GM18907 (cell line): ENCODE measurements around the gene RFLNA.

ENCODE experiments used
- ATAC-seq: cut with Tn5 transposase; IDR thresholded peaks from one replicate; pipeline ENCODE4 v1.9.1; 2021; ENCODE audit warnings: mild to moderate bottlenecking, moderate library complexity; ENCODE audit not compliant: unreplicated experiment

The RFLNA gene

DNA sequence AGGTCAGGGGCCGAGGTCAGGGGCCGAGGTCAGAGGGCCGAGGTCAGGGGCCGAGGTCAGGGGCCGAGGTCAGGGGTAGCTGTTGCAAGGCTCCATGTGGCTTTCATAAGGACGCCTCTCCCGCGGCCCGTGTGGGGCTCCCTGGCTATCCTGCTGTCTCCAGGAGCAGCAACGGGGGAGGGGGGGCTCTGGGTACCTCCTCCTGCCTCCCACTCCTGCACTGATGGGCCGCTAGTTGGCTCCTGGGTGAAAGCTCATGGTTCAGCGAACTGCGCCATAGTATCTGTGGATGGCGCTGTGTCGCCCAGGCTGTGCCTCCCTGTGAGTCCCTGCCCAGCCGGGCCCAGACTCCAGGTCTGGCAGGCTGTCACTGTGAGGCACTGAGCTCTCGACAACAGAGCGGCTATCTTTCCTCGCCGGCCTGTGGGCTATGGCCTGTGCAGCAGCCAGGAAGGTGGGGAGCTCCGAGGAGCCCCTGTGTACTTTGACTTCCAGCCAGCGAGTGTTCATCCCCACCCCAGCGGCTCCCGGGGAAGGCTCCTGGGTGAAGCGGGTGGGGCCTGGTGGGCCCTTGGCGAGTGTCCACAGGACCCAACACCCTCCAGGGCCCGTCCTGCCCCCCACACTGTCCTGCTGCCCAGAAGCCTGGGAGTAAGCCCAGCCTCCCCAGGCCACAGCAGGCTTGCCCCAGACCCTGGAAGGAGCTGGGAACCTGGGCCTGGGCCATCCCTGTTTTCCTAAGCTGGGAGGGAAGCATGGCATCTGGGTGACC lies 8.1 kb downstream of the RFLNA start:
- ATAC-seq, result no peak

DNA sequence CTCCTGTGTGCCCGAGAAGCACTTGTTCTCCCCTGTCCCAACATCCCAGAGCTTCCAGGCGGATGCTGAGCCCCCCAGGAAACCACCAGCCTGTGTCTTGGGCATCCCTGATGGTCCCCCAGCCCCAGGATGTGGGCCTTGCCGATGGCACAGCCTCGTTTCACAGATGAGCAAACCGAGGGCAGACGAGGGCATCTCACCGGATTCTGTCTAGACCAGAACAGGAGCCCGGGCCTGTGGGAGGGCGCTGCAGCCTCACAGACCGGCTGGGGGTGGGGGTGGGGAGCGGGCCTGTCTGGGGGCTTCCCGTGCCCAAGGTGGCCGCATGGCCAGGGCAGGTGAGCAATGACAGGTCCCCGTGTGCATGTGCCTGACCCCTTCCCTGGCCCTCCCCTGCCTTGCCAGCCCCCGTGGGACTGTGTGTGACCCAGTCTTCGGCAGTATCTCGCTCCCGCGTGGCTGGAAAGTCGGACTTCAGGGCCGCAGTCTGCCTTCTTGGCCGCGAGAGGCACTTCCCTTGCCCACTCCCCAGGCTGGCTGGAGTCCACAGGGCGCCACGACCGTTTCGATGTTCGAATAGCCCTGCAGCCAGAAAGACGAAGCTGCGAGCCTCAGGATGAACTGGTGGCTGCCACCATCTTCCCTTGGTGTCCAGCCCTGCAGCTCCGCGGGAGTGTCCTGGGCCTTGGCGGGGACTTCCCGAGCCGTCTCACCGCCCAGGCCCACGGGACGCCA lies 8.9 kb downstream of the RFLNA start:
- no peak for ATAC-seq

DNA sequence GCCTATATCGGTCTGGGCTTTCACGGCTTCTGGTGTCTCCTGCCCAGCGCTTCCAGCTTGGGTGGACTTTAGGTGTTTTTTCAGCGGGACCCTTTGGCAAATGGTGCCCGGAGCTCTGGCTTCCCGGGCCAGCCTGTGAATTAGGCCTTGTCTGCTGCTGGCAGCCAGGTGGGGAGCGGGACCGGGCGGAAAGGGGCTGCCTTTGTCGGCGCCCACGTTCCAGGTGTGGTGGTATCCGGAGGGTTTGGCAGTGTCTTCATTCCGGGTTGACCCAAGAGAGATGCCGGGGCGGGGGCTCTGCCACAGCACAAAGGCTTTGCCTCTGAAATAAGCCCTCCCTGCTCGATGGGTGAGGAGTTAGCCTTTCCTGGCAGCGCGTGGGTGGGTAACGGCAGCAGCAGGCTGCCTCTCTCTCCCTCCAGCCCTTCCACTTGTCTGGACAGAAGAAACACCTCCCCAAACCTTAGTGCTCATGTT lies 9.5 kb downstream of the RFLNA start:
- ATAC-seq, result no peak

DNA sequence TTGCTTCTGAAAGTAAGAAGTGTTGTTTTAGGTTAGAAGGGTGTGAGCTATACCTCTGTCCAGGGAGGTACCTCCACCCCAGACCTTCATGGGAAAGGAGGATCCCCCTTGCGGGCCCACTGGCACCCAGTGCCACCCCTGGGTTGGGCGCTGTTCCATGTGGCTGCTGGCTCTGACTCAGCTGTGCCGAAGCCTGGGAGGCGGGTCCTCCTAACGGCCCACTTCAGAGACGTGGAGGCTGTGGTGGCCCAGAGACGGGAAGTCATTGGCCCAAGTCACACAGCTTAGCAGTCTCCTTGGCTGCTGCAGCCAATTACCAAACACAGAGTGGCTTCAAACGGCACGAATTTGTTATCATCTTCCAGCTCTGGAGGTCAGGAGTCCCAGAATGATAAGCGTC lies 10.2 kb downstream of the RFLNA start:
- ATAC-seq, result no peak

DNA sequence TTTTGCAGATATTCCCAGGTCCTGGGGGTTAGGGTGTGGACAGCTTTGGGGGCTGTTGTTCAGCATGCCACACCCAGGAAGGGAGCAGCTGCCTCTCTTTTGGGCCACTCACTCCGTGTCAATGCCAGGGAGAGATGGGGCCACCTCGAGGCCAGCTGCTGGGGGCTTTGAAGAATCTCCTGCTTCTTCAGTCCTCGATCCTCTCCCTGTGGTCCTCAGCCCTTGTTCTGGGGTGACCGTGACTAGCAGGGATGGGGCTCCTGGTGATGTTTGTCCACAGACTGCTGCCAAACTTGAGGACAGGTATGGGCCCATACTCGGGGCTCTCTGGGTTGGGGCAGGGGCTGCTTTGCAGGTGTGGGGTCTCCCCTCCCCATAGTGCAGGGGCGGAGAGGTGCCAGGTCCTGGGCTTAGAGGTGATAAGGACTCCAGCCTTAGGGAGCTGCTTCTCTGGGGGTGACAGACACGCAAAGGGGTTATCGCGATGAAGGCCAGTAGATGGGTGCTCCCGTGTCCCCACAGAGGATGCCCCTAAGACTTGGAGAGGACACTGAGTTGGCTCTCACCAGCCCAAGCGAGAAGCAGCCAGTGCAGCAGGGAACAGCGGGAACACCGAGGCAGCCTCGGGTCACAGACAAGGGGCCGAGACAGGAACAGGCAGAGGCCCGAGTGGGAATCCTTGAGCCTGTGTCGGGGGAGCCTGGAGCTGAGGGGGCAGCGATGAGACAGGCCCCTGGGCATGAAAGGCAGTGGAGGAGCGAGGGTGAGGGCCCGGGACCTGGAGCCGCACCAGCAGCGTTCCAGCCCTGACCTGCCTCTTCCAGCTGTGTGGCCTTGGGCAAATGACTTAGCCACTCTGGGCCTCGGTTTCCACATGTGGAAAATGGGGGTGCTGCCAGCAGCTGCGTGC lies 11.1 kb downstream of the RFLNA start:
- no peak for ATAC-seq

DNA sequence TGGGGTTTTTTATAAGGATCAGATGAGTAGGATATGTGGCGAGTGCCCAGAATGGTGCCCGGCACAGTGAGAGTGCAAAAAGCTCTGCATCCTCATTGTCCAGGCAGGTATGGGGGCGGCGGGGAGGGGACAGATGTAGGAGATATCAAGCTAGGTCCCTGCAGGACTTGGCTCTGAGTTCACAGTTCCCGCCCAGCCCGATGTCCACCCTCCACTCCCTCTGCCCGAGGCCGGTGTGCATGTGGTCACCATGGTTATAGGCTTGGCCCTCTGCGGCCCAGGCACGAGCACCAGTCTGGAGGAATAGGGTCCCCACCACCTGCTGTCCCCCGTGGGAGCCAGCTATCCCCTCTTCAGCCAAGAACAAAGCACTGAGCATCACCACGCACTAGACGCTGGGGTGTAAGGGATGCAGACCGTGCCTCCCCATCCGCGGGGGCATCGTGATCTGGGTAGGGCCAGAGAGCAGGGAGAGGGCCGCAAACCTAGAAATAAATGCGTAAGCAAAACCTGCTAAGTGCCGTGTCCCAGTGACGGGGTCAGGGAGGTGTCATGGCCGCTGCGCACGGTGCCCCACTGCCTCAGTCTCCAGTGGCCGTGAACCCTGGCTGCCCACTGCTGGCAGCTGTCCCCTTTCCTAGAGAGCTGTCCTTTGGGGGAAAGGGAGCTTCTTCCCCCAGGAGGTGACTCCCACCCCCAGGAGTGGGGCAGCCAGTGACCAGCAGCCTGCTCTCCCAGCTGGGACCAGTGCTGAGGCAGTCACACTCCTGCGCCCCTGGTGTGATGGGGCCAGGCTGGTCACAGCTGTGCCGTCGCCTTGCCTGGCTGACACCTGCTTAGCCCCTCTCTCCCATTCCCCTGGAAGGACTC lies 12.0 kb downstream of the RFLNA start:
- no peak for ATAC-seq

DNA sequence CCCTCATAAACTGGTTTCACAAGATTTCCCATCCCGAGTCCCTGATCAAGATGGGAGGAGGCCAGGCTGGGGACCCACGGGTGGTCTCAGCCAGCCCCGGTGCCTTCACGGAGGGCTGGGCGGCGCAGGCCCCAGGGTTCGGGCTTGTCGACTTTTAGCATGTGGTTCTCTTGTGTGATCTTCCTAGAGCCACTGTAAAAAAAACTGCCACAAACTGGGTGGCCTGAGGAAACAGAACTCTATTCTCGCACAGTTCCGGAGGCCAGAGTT lies 12.6 kb downstream of the RFLNA start:
- ATAC-seq, result no peak

DNA sequence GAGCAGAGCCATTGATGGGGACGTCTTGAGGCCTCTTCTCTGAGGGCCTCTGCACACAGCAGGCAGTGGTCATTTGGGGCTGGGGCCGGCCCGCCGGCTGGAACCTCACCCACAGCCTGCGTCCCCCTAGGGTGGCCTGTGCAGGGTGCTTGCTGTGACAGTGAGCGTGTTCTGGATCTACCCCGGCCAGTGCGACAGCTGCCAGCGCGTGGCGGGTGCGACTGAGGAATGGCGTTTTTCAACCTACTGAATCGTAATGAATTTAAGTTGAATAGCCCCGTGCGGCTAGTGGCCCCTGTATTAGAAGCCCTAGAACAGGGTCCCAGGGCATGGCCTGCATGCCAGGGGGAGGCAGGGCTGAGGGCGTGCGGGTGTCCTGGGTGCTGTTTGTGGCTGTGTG lies 13.8 kb downstream of the RFLNA start:
- no peak for ATAC-seq

DNA sequence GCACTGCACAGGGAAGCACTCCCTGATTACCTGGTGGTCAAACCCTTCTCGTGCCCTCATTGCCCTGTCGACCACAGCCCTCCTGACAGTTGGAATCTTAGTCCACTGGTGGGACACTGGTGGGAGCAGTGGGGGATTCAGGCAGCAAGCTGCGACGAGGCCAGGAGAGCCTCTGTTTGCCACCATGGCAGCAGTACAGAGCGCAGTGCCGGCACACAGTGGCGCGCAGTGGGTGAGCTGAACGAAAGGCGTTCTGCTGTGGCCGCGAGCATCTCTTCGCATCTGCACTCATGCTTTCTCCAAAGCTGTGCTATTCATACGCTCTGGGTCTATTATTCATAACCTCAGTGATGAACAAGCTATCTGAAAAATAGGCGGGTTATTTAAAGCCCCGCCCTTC lies 14.3 kb downstream of the RFLNA start:
- ATAC-seq, result no peak

DNA sequence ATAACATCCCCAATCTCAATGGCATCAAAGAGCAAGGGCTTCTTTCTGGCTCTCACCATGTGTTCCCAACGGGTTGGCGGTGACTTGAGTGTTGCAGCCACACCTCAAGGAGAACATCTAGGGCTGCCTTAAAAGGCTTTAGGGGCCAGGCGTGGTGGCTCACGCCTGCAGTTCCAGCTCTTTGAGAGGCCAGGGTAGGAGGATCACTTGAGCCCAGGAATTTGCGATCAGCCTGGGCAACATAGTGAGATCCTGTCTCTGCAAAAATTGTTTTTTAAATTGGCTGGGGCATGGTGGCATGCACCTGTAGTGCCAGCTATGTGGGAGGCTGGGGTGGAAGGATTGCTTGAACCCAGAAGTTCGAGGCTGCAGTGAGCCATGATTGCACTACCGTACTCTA lies 14.9 kb downstream of the RFLNA start:
- ATAC-seq, result no peak

DNA sequence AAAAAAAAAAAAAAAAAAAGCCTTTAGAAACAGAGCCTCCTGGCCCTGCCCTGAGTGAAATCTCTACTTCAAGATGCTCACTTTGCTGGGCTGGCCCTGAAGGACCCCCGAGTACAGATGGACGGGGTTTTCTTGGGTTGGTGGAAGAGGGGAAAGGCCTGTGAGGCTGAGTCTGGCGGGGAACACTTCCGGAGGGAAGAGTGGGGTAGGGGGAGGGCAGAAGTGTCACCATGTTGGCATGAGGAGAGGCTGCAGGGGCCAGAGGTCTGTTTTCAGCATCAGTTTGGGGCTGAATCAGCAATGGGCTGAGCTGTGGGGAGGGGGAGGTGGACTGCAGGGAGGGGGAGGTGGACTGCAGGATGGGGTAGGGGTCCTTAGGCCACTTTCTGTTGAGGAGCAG lies 15.3 kb downstream of the RFLNA start:
- ATAC-seq, result no peak

DNA sequence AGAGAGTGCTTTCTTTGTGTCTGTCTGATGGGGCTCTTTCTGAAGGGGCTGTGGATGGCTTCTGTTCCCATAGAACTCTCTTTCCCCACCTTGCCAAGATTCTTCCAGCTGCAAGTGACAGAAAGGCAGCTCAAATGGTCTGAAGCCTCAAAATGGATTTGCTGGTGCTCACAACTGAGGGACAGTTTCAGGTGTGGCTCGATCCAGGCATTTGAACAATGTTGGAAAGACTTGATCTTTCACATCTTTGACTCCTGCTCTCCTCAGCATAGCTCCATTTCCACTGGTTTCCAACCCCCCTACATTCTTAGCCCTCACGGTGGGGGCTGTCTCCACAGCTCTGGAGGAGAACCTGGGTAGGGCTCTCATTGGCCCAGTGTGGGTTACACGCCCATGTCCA lies 15.9 kb downstream of the RFLNA start:
- ATAC-seq, result no peak

DNA sequence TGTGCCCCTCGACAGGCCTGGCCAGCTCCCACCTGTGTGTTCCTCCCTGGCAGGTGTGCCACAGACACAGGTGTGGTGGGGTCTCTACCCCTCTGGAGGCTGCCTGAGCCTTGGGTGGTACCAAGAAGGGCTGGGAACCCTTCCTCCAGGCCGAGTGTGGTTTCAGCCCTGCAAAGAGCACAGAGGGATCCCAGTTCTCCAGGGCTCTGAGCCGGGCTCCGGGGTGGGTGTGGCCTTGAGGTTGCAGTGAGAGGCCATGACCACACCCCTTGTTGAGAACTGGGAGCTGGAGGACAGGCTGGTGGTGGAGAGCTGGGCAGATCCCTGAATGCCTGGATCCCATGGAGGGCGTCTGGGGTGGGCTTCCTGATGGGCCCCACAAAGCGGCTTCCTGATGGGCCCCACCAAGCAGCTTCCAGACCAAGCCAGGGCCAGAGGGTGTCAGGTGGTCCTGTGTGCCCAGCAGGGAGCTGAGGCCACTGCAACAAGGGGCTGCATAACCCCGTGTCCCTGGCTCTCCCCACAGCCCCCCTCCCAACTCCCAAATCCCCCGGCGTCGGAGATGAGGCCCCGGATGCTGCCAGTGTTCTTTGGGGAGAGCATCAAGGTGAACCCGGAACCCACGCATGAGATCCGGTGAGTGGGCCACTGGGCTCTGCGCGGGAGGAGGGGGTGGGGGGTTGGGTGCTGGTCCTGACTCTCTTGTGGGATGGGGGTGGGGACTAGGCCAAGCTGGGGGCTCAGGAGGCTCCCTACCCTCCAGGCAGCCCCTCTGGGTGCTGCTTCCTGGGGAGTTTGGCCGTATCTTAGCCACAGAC lies 16.6 kb downstream of the RFLNA start:
- ATAC-seq, result no peak

DNA sequence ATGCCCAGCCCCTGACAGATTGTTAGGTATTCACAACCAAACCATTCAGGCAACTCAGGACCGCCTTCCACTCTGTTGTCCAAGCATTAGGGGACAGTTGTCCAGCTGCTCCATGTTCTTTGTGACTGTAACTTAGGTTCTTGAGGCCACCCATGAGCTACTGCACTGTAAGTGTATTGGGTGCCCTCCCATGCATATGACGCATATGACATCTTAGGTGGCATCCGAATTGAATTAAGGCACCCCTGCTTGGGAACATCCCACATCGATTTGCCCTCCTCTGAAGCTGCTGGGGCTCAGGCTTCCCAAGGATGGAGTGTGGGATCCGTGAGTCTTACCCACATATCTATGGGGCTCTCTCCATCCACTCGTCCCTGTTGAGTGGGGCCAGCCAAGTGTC lies 17.7 kb downstream of the RFLNA start:
- ATAC-seq, result no peak

DNA sequence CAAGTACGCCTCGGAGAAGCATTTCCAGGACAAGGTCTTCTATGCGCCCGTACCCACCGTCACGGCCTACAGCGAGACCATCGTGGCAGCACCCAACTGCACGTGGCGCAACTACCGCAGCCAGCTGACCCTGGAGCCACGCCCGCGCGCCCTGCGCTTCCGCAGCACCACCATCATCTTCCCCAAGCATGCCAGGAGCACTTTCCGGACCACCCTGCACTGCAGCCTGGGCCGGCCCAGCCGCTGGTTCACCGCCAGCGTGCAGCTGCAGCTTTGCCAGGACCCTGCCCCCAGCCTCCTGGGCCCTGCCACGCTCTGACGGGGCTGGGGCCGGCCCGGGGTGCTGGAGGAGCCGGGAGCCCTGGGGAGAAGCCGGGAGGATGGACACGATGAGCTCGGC lies 19.3 kb downstream of the RFLNA start:
- no peak for ATAC-seq

DNA sequence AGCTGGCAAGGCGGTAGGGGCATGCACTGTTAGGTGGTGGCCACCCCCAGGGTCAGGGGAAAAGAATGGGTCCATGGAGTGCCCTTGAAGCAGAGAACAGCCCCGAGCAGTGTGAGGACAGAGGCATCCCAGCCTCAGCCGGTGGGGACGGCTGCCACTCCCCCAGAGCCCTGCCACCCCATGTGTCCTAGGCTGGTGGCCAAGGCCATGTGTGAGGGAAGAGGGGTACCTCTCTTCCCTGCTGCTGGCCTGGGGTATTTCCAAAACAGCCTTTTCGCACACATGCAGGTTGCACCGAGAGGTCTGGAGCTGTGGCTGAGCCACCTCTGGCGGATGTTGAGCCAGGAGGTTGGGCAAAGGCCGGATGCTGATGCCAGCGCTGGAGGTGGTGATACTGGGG lies 19.9 kb downstream of the RFLNA start:
- ATAC-seq, result no peak

DNA sequence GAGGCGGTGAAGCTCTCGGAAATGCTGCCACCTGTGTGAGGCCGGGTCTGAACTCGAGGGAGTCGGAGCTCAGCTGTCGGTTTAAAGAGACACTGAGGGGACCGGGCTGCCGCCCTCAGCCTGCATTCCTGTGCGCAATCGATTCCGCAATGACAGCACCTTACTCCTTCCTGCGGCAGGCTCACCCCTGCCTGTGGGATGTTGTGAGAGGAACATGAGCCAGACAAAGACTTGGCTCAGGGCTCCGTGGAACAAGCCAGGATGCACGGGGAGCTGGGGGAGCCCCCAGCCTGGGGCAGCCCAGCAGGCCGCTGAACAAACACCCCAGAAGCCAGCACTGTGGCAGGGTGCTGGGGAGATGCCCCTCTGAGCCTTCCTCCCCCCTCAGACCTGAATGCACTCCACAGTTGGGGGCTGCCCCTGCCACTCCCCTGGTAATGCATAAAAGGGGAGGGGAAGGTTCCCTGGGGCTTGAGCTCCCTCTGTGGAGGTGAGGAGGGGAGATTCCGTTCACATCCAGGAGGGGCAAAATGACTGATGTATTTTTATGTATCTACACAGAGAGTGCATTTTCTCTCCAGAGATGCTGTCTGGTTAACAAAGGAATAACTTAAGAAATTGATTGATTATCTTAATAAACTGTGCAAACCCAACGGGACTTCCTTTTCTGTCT lies 20.6 kb downstream of the RFLNA start:
- no peak for ATAC-seq

DNA sequence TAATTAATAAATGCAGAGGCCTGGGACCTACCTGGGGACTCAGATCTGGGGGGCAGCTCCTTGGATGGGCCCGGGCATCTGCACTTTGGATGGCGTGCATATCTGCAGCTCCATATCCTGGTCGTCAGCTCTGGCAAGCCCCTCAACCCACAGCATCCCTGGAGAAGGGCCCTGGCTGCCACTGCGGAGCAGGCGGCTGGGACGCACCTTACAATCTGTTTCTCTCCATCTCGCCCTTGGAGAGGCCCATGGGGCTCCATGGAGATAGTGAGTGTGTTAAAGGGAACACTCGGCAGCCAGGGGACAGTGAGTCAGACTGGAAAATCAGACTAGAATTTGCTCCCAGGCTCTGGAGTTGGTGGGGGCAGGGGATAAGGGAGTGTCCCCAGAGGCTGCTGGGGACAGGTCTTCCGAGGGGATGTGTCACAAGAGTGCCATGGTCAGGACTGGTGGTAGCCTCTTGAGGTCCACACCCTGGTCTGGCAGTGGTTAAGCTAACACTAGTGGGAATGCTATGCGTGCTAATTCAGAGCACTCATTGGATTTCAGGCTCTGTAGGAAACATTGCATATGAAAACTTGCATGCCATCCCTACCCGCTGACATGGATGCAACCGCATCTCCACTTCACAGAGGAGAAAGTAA lies 21.5 kb downstream of the RFLNA start:
- no peak for ATAC-seq

DNA sequence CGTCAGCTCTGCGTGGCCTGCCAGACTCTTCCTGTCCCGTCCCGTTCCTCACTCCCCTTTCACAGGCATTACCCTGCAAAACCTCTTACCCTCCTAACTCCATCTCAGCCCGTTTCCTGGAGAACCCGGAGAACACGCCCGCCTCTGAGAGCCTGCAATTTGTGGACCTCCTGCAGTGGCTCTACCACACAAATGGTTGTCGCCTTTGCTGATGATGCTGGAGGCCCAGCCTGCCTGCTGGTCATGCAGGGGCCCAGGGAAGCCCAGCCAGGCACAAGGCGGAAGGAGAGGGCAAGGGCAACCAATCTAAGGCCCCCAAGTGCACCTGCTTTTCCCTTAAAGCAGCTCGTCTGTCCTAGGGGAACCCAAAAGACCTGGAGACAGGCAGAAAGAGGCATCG lies 22.5 kb downstream of the RFLNA start:
- no peak for ATAC-seq
